Measurements from ENCODE around the gene BTBD6.

BTBD6 gene

GRCh38 chr14:105299654-105300541, 51.6 kb downstream of the BTBD6 start:
- Histone ChIP-seq H3K27ac (ENCODE audit: low read depth, low read length) (peak overlapping the region; percentile 93), H3K27me3 (ENCODE audit: control insufficient read depth, insufficient read depth, low read length) (peaks cover 11% of the 10 kb centered on the region), H3K9ac (ENCODE audit: low read depth, low read length) (peak overlapping the region; percentile 78; the same call in 1 of the 2 replicates), H3K4me3 (ENCODE audit: low read depth, low read length) (peak overlapping the region; percentile 89), H3K4me1 (ENCODE audit: control insufficient read depth, insufficient read depth, low read length) (peaks cover 5% of the 10 kb centered on the region; the same call in 1 of the 2 replicates), H3K9me3 (ENCODE audit: control insufficient read depth, insufficient read depth, low read length) (no peaks in the 10 kb centered on the region), H3K36me3 (ENCODE audit: control insufficient read depth, insufficient read depth, low read length) (no peaks in the 10 kb centered on the region)
